CD4-positive, CD25-positive, alpha-beta regulatory T cell (primary cell): ENCODE measurements around the gene NPAS2. TPM values are rescaled to one million over a fixed set of nuclear protein-coding genes. Genes with fewer than 3 reads are reported as not detected.
A peak's percentile ranks its signal among the peaks of the same experiment; 100 is the strongest.

ENCODE experiments used
- ATAC-seq, 2 donors: fragments of 150-1000 bp; cut with Tn5 transposase; one replicate each; pipeline ENCODE4 v1.10.0; 2021; ENCODE audit warnings: low read depth in 2 of 2, moderate number of reproducible peaks in 2 of 2, moderate library complexity in 1 of 2
- DNase-seq, 3 donors: peaks; one replicate each; pipeline versions ENCODE4 v3.0.0 to v3.0.0-alpha.2; 2012 to 2022; ENCODE audit warnings: mixed read lengths in 1 of 3
- H3K27ac ChIP-seq: one replicate; pipeline ENCODE4 v1.7.0; 2013; ENCODE audit warnings: mild to moderate bottlenecking, low read length; ENCODE audit not compliant: insufficient read depth, poor library complexity, severe bottlenecking
- H3K27me3 ChIP-seq: one replicate; pipeline ENCODE4 v1.7.0; 2013; ENCODE audit warnings: low read length; ENCODE audit not compliant: control insufficient read depth, insufficient read depth
- H3K36me3 ChIP-seq: one replicate; pipeline ENCODE4 v1.7.0; 2013; ENCODE audit warnings: mild to moderate bottlenecking, low read length, moderate library complexity; ENCODE audit not compliant: control insufficient read depth, insufficient read depth
- H3K4me1 ChIP-seq: 2 replicates; pipeline ENCODE4 v1.7.0; 2013; ENCODE audit warnings: mild to moderate bottlenecking, low read length; ENCODE audit not compliant: insufficient read depth, control insufficient read depth, poor library complexity, severe bottlenecking
- H3K4me3 ChIP-seq: one replicate; pipeline ENCODE4 v1.7.0; 2013; ENCODE audit warnings: low read depth, mild to moderate bottlenecking, low read length, moderate library complexity
- H3K9me3 ChIP-seq, 2 experiments: 1 replicate in 1 of 2; 2 replicates in 1 of 2; pipeline ENCODE4 v1.7.0; 2013; ENCODE audit warnings: low read length in 2 of 2, mild to moderate bottlenecking in 1 of 2, moderate library complexity in 1 of 2; ENCODE audit not compliant: control insufficient read depth in 2 of 2
- H3K27ac Mint-ChIP-seq, 3 donors: one replicate each; pipeline ENCODE4 v1.8.0; 2020 to 2022; ENCODE audit warnings: mild to moderate bottlenecking in 3 of 3, mixed read lengths in 3 of 3, moderate library complexity in 2 of 3
- H3K27me3 Mint-ChIP-seq: one replicate; pipeline ENCODE4 v1.8.0; 2022; ENCODE audit warnings: mild to moderate bottlenecking, mixed read lengths
- H3K36me3 Mint-ChIP-seq: one replicate; pipeline ENCODE4 v1.8.0; 2020; ENCODE audit warnings: mixed read lengths
- H3K4me1 Mint-ChIP-seq, 4 donors: one replicate each; pipeline ENCODE4 v1.8.0; 2020 to 2022; ENCODE audit warnings: mixed read lengths in 4 of 4, mild to moderate bottlenecking in 1 of 4
- H3K4me3 Mint-ChIP-seq, 4 donors: one replicate each; pipeline ENCODE4 v1.8.0; 2020 to 2022; ENCODE audit warnings: mild to moderate bottlenecking in 4 of 4, mixed read lengths in 4 of 4, moderate library complexity in 3 of 4
- H3K9me3 Mint-ChIP-seq, 7 donors: one replicate each; pipeline ENCODE4 v1.8.0; 2020 to 2022; ENCODE audit warnings: mixed read lengths in 7 of 7, mild to moderate bottlenecking in 3 of 7, moderate library complexity in 2 of 7
- polyA plus RNA-seq, 4 donors: library from polyadenylated mRNA; unstranded; fragments of 300-500 nt; fragmentation: Illumina TruSeq; gene quantifications; one replicate each; pipeline ENCODE4 v1.2.3, GENCODE V29; 2021
- total RNA-seq: library from RNA; stranded (reverse); gene quantifications from one replicate; pipeline ENCODE4 v1.2.3, GENCODE V29; 2022

NPAS2 gene
- total and polyA plus RNA-seq, 5 donors from 2014 or later, result 0.22 to 0.72 (median 0.54) TPM; not detected in 1

DNA sequence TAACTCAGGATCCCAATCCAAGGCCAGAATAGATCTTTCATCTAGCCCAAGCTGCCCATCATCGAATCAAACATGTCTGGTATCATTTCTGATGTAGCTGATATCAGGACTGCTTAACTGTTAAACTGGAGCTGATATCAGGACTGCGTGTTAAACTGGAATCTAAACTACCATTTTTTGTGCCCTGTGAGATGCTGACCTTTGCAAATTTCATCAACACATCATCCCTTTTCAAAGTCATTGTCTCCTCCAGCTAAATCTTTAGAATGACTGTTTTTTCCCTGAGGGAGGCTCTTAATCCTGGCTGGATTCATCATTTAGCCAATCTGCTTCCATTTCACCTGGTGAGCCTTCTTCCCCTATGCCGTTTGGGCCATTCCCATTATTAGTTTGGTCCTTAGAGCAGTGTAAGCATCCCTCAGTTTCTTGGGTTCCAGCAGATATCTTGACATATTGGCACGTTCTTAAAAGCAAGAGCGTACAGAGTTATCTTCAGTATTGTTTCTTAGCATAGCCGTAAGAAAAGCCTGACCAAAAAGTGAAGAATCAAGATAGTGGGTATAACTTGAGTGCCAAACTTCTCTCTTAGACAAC is 194.4 kb downstream of the NPAS2 start:
- H3K27me3 Mint-ChIP-seq, result no peaks in the 10 kb centered on the region
- H3K4me3 Mint-ChIP-seq, result no peak overlapping the region

DNA sequence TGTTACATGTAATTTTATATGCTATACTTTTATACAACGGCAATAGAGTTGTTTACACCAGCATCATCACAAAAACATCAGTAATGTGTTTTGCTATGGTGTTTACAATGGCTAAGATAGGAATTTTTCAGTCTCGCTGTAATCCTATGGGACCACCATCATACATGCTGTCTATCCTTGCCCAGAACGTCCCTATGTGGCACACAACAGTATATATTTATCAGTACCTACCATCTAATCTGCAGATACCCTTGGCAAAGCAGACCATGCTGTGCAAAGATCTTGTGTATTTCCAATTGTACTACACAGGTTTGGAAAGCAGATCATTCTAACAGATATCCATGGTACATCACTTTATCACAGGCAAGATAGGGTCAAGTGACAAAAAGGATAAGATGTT is 197.4 kb downstream of the NPAS2 start:
- H3K4me1 Mint-ChIP-seq, result peaks cover 6 to 10% (median 8%) of the 10 kb centered on the region in 4 donors
- peaks cover 11% of the 10 kb centered on the region for H3K36me3 Mint-ChIP-seq
- no peak overlapping the region for H3K4me3 Mint-ChIP-seq
- peak overlapping the region in 1 of 3 donors; percentile 7 for H3K27ac Mint-ChIP-seq
- H3K27me3 ChIP-seq, result no peaks in the 10 kb centered on the region
- H3K27me3 Mint-ChIP-seq, result no peaks in the 10 kb centered on the region
- no peaks in the 10 kb centered on the region for H3K4me1 ChIP-seq
- H3K9me3 Mint-ChIP-seq, result no peaks in the 10 kb centered on the region
- peaks cover 13% of the 10 kb centered on the region for H3K36me3 ChIP-seq
- H3K9me3 ChIP-seq, result no peaks in the 10 kb centered on the region
- ATAC-seq (no peak), DNase-seq (no peak)
- H3K4me3 ChIP-seq, result no peak overlapping the region
- no peak overlapping the region for H3K27ac ChIP-seq

More for the DNA sequence above, 194.4 kb downstream of the NPAS2 start:
- peaks cover 7 to 17% (median 12%) of the 10 kb centered on the region in 4 donors for H3K4me1 Mint-ChIP-seq
- H3K36me3 Mint-ChIP-seq, result peaks cover 11% of the 10 kb centered on the region
- no peaks in the 10 kb centered on the region for H3K27me3 ChIP-seq
- H3K36me3 ChIP-seq, result peaks cover 27% of the 10 kb centered on the region
- no peak for DNase-seq
- no peaks in the 10 kb centered on the region for H3K4me1 ChIP-seq
- H3K9me3 Mint-ChIP-seq, result peaks cover 0 to 2% (median 0%) of the 10 kb centered on the region in 7 donors
- no peak overlapping the region for H3K4me3 ChIP-seq
- no peak for ATAC-seq
- no peaks in the 10 kb centered on the region for H3K9me3 ChIP-seq
- no peak overlapping the region for H3K27ac Mint-ChIP-seq
- H3K27ac ChIP-seq, result no peak overlapping the region

DNA sequence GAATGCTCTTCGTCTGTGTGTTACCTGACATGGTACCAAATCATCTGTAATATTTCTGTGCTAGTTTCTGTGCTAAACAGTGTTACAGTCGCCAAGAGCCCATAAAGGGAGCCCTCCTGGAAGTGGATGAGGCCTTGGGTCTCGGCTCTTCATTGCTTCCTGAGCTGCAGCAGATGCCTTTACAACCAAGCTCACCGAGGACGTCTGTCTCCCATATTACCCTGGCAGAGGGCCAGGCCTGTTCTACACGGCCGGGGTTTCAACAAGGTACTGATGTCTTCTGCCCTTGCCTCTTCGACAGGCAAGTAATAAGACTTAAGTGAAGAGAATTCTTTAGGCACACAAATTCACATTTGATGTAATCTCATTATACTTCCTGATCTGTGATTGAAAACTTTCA is 199.0 kb downstream of the NPAS2 start:
- Histone ChIP-seq H3K27ac (no peak overlapping the region), H3K9me3 (no peaks in the 10 kb centered on the region), H3K4me3 (no peak overlapping the region), H3K4me1 (no peaks in the 10 kb centered on the region), H3K36me3 (peaks cover 9% of the 10 kb centered on the region), H3K27me3 (no peaks in the 10 kb centered on the region)
- peaks cover 0 to 4% (median under 1%) of the 10 kb centered on the region in 4 donors for H3K4me1 Mint-ChIP-seq
- H3K36me3 Mint-ChIP-seq, result peaks cover 3% of the 10 kb centered on the region
- peaks cover 0 to 2% (median 0%) of the 10 kb centered on the region in 7 donors for H3K9me3 Mint-ChIP-seq
- no peak overlapping the region for H3K4me3 Mint-ChIP-seq
- peak overlapping the region in 1 of 3 donors; percentile 35 for H3K27ac Mint-ChIP-seq
- no peaks in the 10 kb centered on the region for H3K27me3 Mint-ChIP-seq
- DNase-seq (no peak), ATAC-seq (no peak)

DNA sequence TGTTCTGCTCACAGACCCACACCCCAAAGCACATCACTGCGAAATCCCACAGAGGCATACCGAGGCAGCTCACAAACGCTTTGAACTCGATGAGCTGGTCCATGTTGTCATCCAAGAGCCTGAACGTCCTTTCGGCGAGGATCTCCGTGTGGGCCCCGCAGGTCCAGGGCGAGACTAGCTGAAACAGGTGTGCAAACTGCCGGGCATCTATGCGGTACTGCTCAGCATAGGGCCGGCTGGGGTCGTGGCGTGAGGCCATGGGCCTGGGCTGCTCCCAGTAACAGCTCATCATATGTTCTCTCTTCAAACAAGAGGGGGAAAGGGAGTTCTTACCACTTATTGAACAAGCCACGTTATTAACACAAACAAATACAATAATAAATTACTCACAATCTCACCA is 202.3 kb downstream of the NPAS2 start:
- Histone ChIP-seq H3K27ac (no peak overlapping the region), H3K4me3 (no peak overlapping the region), H3K27me3 (no peaks in the 10 kb centered on the region), H3K4me1 (no peaks in the 10 kb centered on the region), H3K9me3 (no peaks in the 10 kb centered on the region), H3K36me3 (peaks cover 4% of the 10 kb centered on the region)
- Mint-ChIP-seq H3K4me3 (no peak overlapping the region), H3K4me1 (peaks cover 0 to 2% (median 0%) of the 10 kb centered on the region in 4 donors), H3K36me3 (peaks cover 3% of the 10 kb centered on the region), H3K27me3 (no peaks in the 10 kb centered on the region), H3K27ac (no peak overlapping the region), H3K9me3 (peaks cover 0 to 2% (median 0%) of the 10 kb centered on the region in 7 donors)
- DNase-seq (no peak), ATAC-seq (no peak)

DNA sequence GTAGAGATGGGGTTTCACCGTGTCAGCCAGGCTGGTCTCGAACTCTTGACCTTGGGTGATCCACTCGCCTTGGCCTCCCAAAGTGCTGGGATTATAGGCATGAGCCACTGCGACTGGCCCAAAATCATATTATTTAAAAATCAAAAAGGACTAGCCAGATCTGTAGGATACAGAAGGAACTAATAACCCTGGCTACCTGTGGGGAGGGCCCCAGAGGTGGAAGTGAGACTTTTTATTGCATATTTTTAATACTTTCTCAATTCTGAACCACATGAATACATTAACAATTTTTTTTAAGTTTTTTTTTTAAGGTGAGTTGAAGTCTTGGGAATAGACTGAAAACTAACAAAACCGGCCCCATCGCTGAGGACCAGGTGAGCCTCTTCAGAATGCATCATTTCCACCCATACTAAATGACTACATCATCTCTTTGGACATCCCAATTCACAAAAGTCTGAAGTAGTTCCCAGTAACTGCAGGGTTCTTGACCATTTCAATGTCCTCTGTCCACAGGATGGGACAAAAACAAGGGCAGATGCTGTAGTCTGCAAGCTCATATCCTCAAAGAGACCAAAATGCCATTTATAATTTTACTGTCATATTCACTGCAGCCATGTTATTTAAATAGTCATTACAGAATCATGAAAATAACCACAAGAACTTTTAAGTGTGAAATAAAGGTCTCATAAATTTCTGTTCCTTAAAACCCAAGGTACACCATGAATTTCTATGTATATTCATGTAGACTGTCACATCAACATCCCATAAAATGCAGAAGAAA is 203.6 kb downstream of the NPAS2 start:
- H3K4me3 ChIP-seq, result no peak overlapping the region
- Mint-ChIP-seq H3K27ac (no peak overlapping the region), H3K9me3 (peaks cover 0 to 2% (median 0%) of the 10 kb centered on the region in 7 donors), H3K4me3 (peak overlapping the region in 1 of 4 donors; percentile 27), H3K4me1 (peaks cover 0 to 2% (median 0%) of the 10 kb centered on the region in 4 donors), H3K36me3 (peaks cover 3% of the 10 kb centered on the region), H3K27me3 (no peaks in the 10 kb centered on the region)
- no peak overlapping the region for H3K27ac ChIP-seq
- ATAC-seq, result no peak
- no peaks in the 10 kb centered on the region for H3K4me1 ChIP-seq
- no peaks in the 10 kb centered on the region for H3K9me3 ChIP-seq
- peaks cover 4% of the 10 kb centered on the region for H3K36me3 ChIP-seq
- no peaks in the 10 kb centered on the region for H3K27me3 ChIP-seq
- no peak for DNase-seq

DNA sequence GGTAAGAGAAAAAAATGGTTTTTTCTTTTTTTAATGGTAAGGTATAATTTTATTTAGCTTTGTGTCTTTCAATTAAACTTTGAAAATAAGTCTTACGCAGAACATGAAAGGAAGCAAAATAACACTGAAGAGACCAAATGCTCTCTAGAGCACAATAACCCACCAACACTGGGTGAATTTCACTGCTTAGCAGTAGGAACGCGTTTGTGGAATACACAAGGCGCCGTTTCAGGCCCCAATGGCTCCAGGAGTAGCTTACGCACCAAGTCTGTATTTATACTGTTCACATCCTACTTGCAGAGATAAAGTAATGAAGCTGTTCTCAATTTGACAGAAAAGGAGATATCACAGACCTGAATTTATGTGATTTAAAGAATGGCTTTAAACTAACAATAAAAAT is 205.6 kb downstream of the NPAS2 start:
- Mint-ChIP-seq H3K4me1 (peaks cover 0 to 2% (median 0%) of the 10 kb centered on the region in 4 donors), H3K27me3 (no peaks in the 10 kb centered on the region), H3K36me3 (no peaks in the 10 kb centered on the region)

DNA sequence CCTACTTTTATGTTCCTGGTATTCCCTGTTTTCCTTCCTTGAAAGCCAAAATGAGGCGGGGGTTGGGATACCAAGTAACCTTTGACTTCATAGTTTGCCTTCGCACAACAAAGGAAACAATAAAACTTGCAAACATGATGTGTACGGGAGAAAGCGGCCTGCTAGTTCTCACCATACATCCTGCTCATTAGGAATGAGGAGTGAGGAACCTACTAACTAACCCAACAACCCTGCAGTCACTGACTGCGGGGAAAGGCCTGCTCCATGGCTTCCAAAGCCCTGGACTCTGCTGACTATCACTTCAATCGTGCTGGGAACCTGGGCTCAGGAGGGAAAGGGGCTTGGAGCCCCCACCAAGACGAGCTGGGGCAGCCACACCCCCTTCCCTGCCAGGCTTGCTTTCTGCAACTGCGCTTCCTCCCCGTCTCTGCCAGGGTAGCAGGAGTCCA is 206.3 kb downstream of the NPAS2 start:
- Histone ChIP-seq H3K36me3 (no peaks in the 10 kb centered on the region), H3K4me1 (no peaks in the 10 kb centered on the region), H3K9me3 (no peaks in the 10 kb centered on the region), H3K4me3 (no peak overlapping the region), H3K27me3 (no peaks in the 10 kb centered on the region), H3K27ac (no peak overlapping the region)
- ATAC-seq (no peak), DNase-seq (no peak)
- H3K9me3 Mint-ChIP-seq, result peaks cover 0 to 2% (median 0%) of the 10 kb centered on the region in 7 donors
- H3K27me3 Mint-ChIP-seq, result no peaks in the 10 kb centered on the region
- H3K36me3 Mint-ChIP-seq, result no peaks in the 10 kb centered on the region
- H3K27ac Mint-ChIP-seq, result no peak overlapping the region
- H3K4me3 Mint-ChIP-seq, result no peak overlapping the region
- H3K4me1 Mint-ChIP-seq, result peaks cover 0 to 2% (median 0%) of the 10 kb centered on the region in 4 donors

More for the DNA sequence above, 205.6 kb downstream of the NPAS2 start:
- no peaks in the 10 kb centered on the region for H3K27me3 ChIP-seq
- H3K27ac ChIP-seq, result no peak overlapping the region
- Mint-ChIP-seq H3K27ac (no peak overlapping the region), H3K4me3 (no peak overlapping the region), H3K9me3 (peaks cover 0 to 2% (median 0%) of the 10 kb centered on the region in 7 donors)
- no peaks in the 10 kb centered on the region for H3K9me3 ChIP-seq
- no peak for ATAC-seq
- DNase-seq, result no peak
- no peak overlapping the region for H3K4me3 ChIP-seq
- no peaks in the 10 kb centered on the region for H3K4me1 ChIP-seq
- H3K36me3 ChIP-seq, result no peaks in the 10 kb centered on the region
